ENCODE measurements around the gene GLYATL1. TPM values are rescaled to one million over a fixed set of nuclear protein-coding genes. Genes with fewer than 3 reads are reported as not detected.

GLYATL1 gene
- total RNA-seq, 1 donor from 2014 or later: not detected

DNA sequence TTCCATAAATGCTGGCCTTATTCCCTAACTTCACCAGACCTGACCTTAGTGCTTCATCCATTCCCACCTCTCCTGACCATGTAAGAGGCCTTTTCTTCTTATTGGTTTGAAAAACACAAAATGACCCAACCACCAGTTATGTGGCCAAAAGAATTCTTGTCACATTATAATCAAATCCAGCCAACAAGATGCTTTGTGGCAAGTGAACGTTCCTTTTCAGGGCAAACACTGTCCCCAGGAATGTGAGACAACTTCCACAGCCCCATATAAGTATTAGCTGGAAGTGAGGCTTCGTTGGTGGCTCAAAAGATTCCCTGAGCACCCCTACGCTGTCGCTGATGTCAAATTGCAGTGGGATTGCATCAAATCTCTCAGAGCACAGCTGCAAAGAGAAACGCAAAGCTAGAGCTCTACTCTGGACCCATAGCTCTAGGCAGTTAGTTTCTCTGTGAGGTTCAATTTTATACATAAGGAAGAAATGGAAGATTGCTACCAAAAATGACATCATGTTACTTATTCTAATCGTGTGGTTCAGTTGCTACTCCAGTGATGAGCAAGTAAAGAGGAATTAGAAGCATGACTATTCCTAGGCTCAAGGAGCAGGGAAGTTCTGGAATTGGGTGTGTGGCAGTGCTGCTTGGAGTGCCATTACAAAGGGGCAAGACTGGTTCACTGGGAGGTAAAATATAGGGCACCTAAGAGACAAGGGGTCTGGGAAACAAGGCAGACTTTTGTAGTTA lies 26.1 kb downstream of the GLYATL1 start:
- POLR2A ChIA-PET: no interaction called here
- H3K27ac Mint-ChIP-seq: no peak overlapping the region
- no peak for DNase-seq
- no peaks in the 10 kb centered on the region for H3K27me3 Mint-ChIP-seq
- CTCF ChIA-PET: no interaction called here
- H3K4me1 Mint-ChIP-seq: no peaks in the 10 kb centered on the region
- no peaks in the 10 kb centered on the region for H3K9me3 Mint-ChIP-seq
- no peak overlapping the region for H3K4me3 Mint-ChIP-seq
- intact Hi-C loops (cut with micrococcal nuclease): no loop called here
- ATAC-seq (ENCODE audit: low read depth): no peak
- H3K36me3 Mint-ChIP-seq (ENCODE audit: low read depth): peaks cover 10% of the 10 kb centered on the region
- TF ChIP-seq, protein P1, sequence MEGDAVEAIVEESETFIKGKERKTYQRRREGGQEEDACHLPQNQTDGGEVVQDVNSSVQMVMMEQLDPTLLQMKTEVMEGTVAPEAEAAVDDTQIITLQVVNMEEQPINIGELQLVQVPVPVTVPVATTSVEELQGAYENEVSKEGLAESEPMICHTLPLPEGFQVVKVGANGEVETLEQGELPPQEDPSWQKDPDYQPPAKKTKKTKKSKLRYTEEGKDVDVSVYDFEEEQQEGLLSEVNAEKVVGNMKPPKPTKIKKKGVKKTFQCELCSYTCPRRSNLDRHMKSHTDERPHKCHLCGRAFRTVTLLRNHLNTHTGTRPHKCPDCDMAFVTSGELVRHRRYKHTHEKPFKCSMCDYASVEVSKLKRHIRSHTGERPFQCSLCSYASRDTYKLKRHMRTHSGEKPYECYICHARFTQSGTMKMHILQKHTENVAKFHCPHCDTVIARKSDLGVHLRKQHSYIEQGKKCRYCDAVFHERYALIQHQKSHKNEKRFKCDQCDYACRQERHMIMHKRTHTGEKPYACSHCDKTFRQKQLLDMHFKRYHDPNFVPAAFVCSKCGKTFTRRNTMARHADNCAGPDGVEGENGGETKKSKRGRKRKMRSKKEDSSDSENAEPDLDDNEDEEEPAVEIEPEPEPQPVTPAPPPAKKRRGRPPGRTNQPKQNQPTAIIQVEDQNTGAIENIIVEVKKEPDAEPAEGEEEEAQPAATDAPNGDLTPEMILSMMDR (IDR thresholded peaks at IDR 0.05): no peak

DNA sequence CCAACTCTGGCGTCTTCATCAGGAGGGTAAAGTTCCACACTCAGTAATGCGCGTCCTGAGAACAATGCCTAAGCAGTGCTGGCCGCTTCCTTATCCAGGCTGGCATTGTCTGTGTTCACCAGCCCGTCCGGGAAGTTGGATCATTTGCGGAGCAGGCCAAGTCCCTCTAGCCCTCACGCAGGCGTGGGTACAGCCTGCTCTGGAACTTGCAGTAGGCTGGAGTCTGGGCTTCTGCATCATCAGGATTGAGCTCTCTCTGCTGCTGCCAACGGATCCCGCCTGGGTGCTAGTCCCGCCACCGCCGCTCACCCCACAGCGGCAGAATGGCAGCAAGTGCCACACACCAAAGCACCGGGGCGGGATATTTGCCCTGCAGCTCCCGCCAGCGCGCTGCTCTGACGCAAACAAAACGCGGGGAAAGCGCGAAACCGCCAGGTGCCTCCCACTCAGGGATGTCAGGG lies 29.0 kb downstream of the GLYATL1 start:
- CTCF ChIA-PET: no interaction called here
- Mint-ChIP-seq H3K4me1 (no peaks in the 10 kb centered on the region), H3K9me3 (peaks cover 4% of the 10 kb centered on the region), H3K4me3 (no peak overlapping the region), H3K27me3 (no peaks in the 10 kb centered on the region), H3K36me3 (ENCODE audit: low read depth) (peaks cover 18% of the 10 kb centered on the region), H3K27ac (no peak overlapping the region)
- intact Hi-C loops (cut with micrococcal nuclease): no loop called here
- no peak for ATAC-seq (ENCODE audit: low read depth)
- TF ChIP-seq, protein P1 (IDR thresholded peaks at IDR 0.05): no peak
- POLR2A ChIA-PET: no interaction called here
- no peak for DNase-seq

DNA sequence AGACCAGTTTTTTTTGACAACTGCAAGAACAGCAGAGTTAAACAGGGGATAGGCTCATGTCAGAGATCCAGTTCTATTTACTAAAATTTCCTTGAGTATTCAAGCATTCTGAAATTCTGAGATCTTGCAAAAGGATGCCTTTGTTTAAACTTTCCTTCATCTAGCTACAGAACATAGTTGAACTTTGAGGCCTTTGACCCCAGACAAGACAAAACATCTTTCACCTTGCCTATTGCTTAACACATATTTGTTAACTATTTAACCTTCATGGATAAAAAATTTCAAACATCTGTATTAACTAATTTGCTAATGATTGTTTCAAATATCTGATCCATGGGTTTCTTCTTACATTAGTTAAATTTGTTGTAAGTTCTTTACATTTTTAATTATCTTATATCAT lies 38.2 kb downstream of the GLYATL1 start:
- ChIA-PET POLR2A (no interaction called here), CTCF (no interaction called here)
- TF ChIP-seq, protein P1 (IDR thresholded peaks at IDR 0.05): no peak
- Mint-ChIP-seq H3K36me3 (ENCODE audit: low read depth) (peaks cover 13% of the 10 kb centered on the region), H3K4me3 (no peak overlapping the region), H3K27me3 (no peaks in the 10 kb centered on the region), H3K9me3 (peaks cover 2% of the 10 kb centered on the region), H3K4me1 (peaks cover 15% of the 10 kb centered on the region), H3K27ac (no peak overlapping the region)
- no peak for DNase-seq
- no peak for ATAC-seq (ENCODE audit: low read depth)
- intact Hi-C loops (cut with micrococcal nuclease): no loop called here

DNA sequence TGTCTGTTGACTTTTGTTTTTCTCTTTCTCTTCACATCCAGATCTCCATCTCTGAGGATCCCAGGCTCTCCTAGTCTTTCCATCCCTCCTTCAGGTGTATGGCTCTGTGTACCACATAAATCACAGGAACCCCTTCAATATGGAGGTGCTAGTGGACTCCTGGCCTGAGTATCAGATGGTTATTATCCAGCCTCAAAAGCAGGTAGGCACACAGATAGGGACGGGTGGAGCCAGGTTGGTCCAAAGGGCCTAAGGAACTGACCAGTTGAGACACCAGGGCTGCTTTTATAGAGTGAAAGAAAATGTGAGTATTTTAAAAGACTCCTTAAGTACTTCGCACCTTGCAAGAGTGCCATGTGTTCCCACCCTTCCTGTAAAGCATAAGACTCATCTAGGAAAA lies 39.9 kb downstream of the GLYATL1 start:
- H3K9me3 Mint-ChIP-seq: peaks cover 2% of the 10 kb centered on the region
- no peak overlapping the region for H3K27ac Mint-ChIP-seq
- intact Hi-C loops (cut with micrococcal nuclease): no loop called here
- no peaks in the 10 kb centered on the region for H3K27me3 Mint-ChIP-seq
- ChIA-PET CTCF (no interaction called here), POLR2A (no interaction called here)
- TF ChIP-seq, protein P1 (IDR thresholded peaks at IDR 0.05): no peak
- H3K36me3 Mint-ChIP-seq (ENCODE audit: low read depth): peaks cover under 1% of the 10 kb centered on the region
- peaks cover 15% of the 10 kb centered on the region for H3K4me1 Mint-ChIP-seq
- no peak for ATAC-seq (ENCODE audit: low read depth)
- no peak overlapping the region for H3K4me3 Mint-ChIP-seq
- no peak for DNase-seq

DNA sequence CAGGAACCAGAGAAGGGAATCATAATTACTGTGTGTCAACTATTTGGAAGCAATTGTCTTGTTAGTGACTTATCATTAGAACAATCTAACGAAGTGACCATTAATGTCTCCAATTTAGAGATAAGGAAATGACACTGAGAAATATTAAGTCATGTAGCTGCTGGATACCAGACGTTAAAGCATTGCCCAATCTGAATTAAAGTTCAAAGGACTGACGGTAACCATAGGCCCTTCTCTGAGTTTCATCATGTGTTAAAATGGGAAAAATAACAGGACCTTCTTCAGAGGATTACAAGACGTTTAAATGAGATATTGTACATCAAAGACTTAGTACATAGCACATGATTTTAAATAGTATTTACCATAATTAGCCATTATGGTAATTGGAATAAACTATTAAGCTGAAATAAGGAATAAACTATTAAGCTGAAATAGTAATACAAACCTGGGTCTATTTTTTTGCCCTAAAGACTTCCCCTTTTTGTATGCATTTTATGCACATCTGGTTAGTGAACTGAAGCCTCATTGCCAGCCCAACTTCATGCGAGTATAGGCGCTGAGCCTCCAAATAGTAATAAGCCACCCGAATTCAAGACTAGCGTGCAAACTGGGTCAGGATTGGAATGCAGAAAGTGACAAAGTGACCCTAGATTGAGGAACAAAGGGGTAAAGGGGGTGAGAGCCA lies 41.0 kb downstream of the GLYATL1 start:
- POLR2A ChIA-PET: no interaction called here
- TF ChIP-seq, protein P1 (IDR thresholded peaks at IDR 0.05): no peak
- intact Hi-C loops (cut with micrococcal nuclease): no loop called here
- DNase-seq (no peak), ATAC-seq (ENCODE audit: low read depth) (no peak)
- Mint-ChIP-seq H3K4me1 (peaks cover 15% of the 10 kb centered on the region), H3K9me3 (peaks cover 6% of the 10 kb centered on the region), H3K4me3 (no peak overlapping the region), H3K27me3 (no peaks in the 10 kb centered on the region), H3K36me3 (ENCODE audit: low read depth) (peaks cover under 1% of the 10 kb centered on the region), H3K27ac (no peak overlapping the region)
- CTCF ChIA-PET: no interaction called here

Measured in activated B cell treated with CpG ODN at 0.5 μM for 24 hours (primary cell).